Ramos (cell line): ENCODE results near the gene CUBN.

Experiments
- in situ Hi-C: fragments of 300-500 bp; cut with MboI; formaldehyde crosslinking; loops from one replicate; pipeline ENCODE4 v1.14.3; 2022; ENCODE audit warnings: low sequenced_read_pairs; ENCODE audit not compliant: unreplicated experiment

The CUBN gene

GRCh38 chr10:16941067-16941466, 188.5 kb downstream of the CUBN start:
- in situ Hi-C loops: no loop called here

DNA sequence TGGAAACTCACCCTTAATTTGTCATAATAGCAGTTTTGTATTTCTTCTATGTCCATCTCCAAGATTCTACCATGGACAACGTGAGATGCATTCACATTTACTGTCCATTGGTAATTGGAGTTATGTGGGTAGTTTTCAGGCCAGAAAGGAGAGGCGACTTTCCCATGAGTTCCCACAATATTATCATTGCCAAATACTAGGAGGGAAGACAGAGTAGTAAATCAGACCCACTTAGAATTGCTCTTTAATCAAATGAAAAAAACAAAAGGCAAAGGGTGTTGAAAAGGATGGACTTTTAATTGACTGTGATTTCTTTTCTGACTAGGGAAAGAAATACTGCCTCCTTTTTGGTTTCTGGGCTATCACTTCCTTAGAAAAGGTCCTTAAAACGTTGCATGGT, 190.7 kb downstream of the CUBN start:
- in situ Hi-C loops: no loop called here

DNA sequence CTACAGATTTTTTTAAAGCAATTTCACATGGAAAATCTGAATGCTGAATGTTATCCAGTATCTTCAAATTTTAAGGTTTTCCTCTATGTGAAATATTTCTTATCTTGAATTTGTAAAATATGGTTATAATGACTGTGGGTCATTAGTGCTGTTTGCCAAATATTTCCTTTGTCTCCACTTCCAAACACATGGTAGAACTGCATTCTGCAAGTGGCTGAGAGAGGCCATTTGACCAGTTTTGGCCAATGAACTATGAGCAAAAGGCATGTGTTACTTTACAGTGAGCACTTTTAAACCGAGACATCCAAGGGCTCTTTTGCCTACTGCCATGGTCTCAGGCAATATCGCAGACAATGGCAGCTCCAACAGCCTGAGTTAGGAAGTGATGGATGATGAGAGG, 195.2 kb downstream of the CUBN start:
- in situ Hi-C loops: no loop called here

DNA sequence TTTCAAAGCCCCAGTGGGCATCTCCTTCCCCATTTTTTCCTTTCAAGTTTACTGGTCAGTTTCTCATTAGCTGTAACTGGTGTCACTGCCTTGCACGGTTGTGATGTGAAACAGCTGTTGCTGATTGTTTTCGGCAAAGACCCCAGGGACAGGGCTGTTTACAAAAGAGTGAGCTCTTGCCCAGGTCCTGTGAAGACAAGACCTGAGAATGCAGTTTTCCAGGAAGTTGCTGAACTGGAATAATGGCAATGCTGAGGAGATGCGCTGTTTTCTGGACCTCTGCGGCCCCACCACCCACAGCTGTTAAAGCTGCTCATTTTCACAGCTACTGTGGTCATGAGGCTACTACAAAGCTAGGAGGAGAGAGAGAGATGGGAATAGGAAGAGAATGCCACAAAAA, 195.8 kb downstream of the CUBN start:
- in situ Hi-C loops: no loop called here

DNA sequence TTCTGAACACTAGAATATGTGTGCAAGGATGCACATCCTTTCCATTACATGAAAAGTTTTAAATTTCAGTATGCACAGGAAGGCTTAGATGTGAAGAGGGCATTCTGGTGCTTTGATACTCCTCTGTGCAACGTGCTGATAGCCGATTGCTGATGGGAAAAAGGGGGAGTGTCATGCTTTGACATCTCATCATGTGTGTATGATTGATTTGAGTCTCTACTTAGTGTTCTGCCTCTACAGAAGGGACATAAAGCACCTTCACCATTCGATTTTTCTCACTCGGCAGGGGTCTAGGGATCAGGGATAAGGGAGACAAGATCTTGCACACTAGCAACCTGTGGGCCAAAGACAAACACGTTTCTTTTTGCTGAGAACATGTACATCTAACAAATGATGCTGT, 197.7 kb downstream of the CUBN start:
- in situ Hi-C loops: no loop called here

DNA sequence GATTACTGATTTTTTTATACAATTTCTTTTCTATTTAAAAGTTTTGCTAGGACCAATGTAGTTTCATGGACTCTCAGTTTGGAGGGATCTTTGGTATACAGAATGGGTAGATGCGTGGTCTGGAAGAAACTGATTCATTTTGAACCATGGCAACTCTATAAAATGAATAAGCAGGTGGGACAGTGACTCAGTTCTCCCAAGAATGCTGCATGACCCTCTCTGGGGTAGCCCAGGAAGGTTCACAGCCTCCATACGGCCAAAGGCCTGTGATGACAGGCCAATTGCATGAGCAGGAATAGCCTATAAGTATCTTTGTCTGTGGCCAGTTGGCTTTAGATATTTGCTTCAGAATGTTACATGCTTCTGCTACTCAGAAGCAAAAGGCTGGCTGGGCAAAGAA, 199.1 kb downstream of the CUBN start:
- in situ Hi-C loops: no loop called here

DNA sequence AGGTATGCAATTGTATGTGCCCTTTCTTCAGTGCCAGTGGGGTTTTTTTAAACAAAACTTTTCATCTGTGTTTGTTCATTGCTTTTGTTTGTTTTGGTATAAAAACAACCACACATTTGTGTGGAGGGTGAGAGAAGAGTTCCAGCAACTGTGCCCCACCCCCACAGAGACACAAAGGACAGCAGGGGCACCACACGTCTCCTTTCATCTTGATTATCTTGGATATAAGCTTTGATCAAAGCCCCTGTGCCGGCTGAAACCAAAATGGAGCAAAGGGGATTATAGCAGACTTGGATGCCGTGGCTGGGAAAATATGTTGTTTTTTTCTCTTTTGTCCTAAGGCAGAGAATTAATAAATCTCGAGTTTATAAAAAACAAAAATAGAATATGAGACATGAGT, 200.5 kb downstream of the CUBN start:
- in situ Hi-C loops: no loop called here

- in situ Hi-C loops: no loop called here
Measured at GRCh38 chr10:16927546-16927945, 202.1 kb downstream of the CUBN start.

GRCh38 chr10:16923726-16924125, 205.9 kb downstream of the CUBN start:
- in situ Hi-C loops: no loop called here

DNA sequence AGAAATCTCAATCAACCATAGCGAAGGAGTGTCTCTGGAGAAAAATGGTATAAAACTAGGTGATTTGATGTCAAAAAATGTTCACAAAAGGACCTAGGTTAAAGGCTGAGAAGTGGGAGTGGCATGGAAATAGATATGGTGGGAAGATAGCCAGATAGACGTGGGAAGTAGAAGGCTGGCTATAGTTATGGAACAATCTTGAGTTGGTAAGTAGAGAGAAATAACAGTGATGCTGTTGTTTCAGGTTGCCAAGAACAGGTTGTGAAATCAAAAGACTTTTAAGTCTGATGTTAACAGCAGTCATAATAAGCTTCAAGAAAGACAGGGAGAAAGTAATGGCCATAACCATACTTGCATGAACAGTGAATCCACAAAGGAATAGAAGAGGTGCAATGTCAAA, 206.3 kb downstream of the CUBN start:
- in situ Hi-C loops: no loop called here

DNA sequence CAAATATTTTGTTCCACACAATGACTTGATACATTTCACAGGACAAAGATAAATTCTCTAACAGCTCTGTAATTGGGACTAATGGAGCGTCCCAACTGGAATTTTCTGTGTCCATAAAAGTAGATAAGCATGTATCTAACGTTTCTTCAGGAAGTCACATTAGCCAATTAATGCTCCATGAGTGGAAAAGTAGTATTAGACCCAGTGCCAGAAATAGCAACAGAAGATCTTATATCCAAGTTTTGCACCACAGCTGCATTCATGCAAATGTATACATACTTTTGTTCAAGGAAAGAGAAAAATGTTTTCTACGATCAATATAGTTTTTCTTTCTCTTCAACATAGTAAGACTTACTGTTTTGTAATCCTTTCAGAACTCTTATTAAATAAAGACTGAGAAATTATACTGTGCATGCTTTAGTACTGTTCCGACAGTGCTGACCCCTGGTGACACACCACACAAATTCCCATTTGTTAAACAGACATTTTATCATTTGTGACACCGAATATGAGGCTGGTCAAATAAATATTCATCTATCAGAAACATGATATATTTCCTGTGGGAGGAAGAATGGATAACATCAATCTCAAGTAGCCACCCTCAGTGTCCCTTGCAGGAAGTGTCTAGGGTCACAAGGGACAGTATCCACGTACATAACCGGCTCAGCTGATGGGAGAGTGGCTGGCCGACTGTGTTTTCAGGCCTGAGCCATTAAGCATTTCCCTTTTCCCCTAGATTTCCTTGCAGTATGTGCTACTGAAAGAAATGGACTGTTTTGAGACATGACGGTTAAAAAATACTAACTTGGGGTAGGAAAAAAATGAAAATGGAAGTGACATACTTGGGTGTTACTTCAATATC, 210.3 kb downstream of the CUBN start:
- in situ Hi-C loops: no loop called here

- in situ Hi-C loops: no loop called here
Measured at GRCh38 chr10:16916496-16916895, 213.1 kb downstream of the CUBN start.

DNA sequence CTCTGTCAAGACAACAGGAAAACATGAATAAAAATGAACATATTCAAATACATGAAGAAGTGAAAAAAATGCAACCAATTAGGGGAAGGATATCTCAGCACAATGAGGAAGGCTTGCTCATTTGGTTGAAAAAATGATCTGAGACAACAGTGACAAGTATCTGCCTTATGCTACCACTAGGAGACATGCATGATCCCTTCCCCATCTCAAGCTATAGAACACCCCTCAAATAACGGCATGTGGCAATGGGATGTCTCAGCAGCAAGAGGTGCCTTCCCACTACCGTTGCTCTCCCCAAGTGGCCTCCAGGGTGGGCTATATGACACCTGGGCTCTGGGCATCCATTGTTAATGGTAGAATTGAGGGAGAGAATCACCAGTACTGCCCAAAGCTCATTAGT, 214.3 kb downstream of the CUBN start:
- in situ Hi-C loops: no loop called here

DNA sequence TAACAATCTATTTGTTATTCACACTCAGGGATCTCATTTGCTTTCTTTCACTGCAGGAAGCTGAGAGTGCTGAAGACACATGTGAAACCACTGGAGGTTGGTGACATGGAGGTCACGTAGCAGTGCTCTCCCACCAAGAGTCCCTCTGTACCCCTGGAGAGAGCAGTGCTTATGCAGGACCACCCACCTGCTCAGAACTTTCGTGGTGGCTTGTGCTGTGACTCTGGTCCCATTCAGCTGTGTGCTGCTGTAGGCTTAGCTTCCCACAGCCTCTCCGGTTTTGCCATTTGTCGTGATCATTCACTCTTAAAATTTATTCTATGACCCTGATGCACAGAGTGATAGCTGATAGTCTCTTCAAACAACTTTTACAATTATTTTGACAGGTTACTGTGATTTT, 216.3 kb downstream of the CUBN start:
- in situ Hi-C loops: no loop called here

- in situ Hi-C loops: no loop called here
Measured at GRCh38 chr10:16910793-16911164, 218.8 kb downstream of the CUBN start.

GRCh38 chr10:16909961-16910792, 219.4 kb downstream of the CUBN start:
- in situ Hi-C loops: no loop called here

- in situ Hi-C loops: no loop called here
Measured at GRCh38 chr10:16909271-16909767, 220.3 kb downstream of the CUBN start.

DNA sequence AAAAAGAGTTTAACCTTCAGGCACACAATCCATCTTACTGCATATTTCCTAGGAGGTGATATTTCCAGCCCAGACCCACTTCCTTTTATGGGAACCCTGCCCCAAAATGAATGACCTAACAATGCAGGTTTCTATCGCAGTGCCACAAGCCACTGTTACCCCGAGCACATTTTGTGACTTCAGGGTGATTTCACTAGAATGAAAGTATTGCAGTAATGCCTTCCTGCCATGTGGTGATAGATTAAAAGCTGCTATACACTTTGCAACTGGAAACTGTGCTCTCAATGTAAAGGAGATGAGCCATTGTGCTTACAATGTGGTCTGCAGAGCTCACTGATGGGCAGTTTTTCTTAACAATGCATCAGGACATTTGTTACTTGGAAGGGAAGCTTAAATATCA, 221.9 kb downstream of the CUBN start:
- in situ Hi-C loops: no loop called here

GRCh38 chr10:16905320-16905719, 224.3 kb downstream of the CUBN start:
- in situ Hi-C loops: no loop called here

DNA sequence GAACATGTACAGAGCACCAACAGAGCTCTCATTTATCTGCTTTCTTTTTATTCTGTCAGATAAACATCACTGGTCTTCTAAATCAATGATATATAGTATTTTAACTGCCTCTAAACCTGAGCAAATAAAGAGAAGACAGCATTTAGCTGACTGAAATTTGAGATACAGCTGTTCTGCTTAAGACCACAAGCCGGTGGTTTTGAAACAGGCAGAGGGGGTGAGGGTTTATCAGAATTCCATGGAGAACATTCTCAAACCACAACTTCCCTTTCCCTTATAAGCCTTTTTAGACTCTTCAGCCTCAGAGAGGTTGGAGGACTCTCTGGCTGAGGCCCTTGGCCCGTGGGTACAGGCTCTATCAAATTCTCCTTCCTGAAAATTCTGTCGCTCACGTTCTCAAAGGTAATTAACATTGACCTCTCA, 225.0 kb downstream of the CUBN start:
- in situ Hi-C loops: no loop called here

GRCh38 chr10:16904049-16904448, 225.6 kb downstream of the CUBN start:
- in situ Hi-C loops: no loop called here
